Psoas muscle (tissue), 8 donors: ENCODE data around the gene ABCG1. TPM values are rescaled to one million over a fixed set of nuclear protein-coding genes. Genes with fewer than 3 reads are reported as not detected.

ENCODE experiments used
- ATAC-seq, 4 donors: fragments of 200-7000 bp; cut with Tn5 transposase; one replicate each; pipeline ENCODE4 v1.9.1; 2020; ENCODE audit warnings: moderate library complexity in 3 of 4, mild to moderate bottlenecking in 2 of 4
- DNase-seq, 2 donors: peaks; one replicate each; pipeline ENCODE4 v3.0.0-alpha.2; 2020
- H3K27ac ChIP-seq: fragments of 200-600 bp; one replicate; pipeline ENCODE4 v1.8.0; 2022
- H3K27me3 ChIP-seq, 3 donors: fragments of 200-600 bp in 1 of 3; one replicate each; pipeline versions ENCODE4 v1.6.1 to v1.8.0; 2013 to 2022; ENCODE audit warnings: low read length in 2 of 3, mild to moderate bottlenecking in 2 of 3, moderate library complexity in 1 of 3; ENCODE audit not compliant: insufficient read depth in 3 of 3
- H3K36me3 ChIP-seq, 2 donors: fragments of 200-600 bp in 1 of 2; one replicate each; pipeline versions ENCODE4 v1.6.1 to v1.8.0; 2013 to 2022; ENCODE audit warnings: low read depth in 1 of 2, mild to moderate bottlenecking in 1 of 2, moderate library complexity in 1 of 2; ENCODE audit not compliant: insufficient read depth in 1 of 2
- H3K4me1 ChIP-seq: fragments of 200-600 bp; one replicate; pipeline ENCODE4 v1.8.0; 2022
- H3K4me3 ChIP-seq: fragments of 200-600 bp; one replicate; pipeline ENCODE4 v1.8.0; 2022; ENCODE audit warnings: mild to moderate bottlenecking
- H3K9me3 ChIP-seq: fragments of 200-600 bp; one replicate; pipeline ENCODE4 v1.8.0; 2022
- WGBS, 3 donors: extraction: QIAGEN DNeasy Blood & Tissue Kit; methylation state at CpG; one replicate each; pipeline versions ENCODE4 v1.1.6 to v1.1.7; 2013; 5-methylcytosine and 5-hydroxymethylcytosine counted together
- intact Hi-C, 2 donors: fragments of 100-400 bp; cut with DNase I; formaldehyde crosslinking; loops; one replicate each; pipeline versions ENCODE4 v1.11.0 to v1.14.2; 2022
- polyA plus RNA-seq, 3 donors: library from polyadenylated mRNA; stranded (reverse); fragments of 200-250 nt; gene quantifications; one replicate each; pipeline ENCODE4 v1.2.3, GENCODE V29; 2013
- total RNA-seq, 4 donors: library from RNA; stranded (reverse); fragmentation: NEBNext Ultra II Directional in 2 of 4; extraction: Animal tissue kit (Norgen Biotek cat#: 25700) in 2 of 4; gene quantifications; one replicate each; pipeline versions ENCODE4 v1.2.1 to v1.2.4, GENCODE V29; 2021 to 2023
- TF ChIP-seq, protein P1 (sequence below): fragments of 200-600 bp; IDR thresholded peaks from one replicate; pipeline ENCODE4 v1.8.0; 2022; ENCODE audit warnings: antibody characterized with exemption
- donor health status: healthy with polysubstance abuse.
- donor health status: DM: no; HTN: no; CAD: no; lungs with moderate emphysema.
- donor health status: Bipolar disorder and iron deficiency.
- donor health status: healthy.
- donor health status: DM: yes; HTN: yes; CAD: no.
- donor health status: DM: no; HTN: no; CAD: no.
- donor health status: DM: no; HTN: no; CAD: no.
- donor health status: DM: yes; HTN: yes; CAD: no.

The ABCG1 gene
- total and polyA plus RNA-seq, 7 donors, result 2.9 to 35.8 (median 4.4) TPM

DNA sequence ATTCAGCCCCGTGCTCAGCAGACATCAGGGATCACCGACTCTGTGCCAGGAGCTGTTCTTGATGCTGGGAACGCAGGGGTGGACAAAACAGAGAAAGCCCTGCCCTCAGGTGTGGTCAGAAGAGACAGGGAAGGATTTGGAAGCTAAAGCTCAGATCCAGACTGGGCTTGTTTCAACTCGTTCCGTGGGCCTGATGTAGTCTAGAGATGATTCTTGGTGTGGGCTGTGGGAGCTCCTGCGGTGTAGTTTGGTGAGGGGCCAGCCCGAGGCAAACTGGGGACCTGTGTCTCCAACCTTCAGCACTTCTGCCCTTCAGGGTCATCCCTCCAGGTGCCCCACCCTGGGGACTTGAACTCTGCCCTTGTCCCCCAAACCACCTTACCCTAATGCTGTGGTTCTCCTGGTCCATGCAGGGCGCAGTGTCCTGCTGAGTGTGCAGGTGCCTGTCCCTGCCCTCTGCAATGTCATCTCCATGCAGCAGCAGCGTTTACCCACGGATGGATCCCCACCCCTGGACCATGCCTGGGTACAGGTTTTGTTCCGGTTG lies 17.3 kb upstream of the ABCG1 start:
- H3K27ac ChIP-seq, result no peak overlapping the region
- TF ChIP-seq, protein P1, sequence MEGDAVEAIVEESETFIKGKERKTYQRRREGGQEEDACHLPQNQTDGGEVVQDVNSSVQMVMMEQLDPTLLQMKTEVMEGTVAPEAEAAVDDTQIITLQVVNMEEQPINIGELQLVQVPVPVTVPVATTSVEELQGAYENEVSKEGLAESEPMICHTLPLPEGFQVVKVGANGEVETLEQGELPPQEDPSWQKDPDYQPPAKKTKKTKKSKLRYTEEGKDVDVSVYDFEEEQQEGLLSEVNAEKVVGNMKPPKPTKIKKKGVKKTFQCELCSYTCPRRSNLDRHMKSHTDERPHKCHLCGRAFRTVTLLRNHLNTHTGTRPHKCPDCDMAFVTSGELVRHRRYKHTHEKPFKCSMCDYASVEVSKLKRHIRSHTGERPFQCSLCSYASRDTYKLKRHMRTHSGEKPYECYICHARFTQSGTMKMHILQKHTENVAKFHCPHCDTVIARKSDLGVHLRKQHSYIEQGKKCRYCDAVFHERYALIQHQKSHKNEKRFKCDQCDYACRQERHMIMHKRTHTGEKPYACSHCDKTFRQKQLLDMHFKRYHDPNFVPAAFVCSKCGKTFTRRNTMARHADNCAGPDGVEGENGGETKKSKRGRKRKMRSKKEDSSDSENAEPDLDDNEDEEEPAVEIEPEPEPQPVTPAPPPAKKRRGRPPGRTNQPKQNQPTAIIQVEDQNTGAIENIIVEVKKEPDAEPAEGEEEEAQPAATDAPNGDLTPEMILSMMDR, result no peak

DNA sequence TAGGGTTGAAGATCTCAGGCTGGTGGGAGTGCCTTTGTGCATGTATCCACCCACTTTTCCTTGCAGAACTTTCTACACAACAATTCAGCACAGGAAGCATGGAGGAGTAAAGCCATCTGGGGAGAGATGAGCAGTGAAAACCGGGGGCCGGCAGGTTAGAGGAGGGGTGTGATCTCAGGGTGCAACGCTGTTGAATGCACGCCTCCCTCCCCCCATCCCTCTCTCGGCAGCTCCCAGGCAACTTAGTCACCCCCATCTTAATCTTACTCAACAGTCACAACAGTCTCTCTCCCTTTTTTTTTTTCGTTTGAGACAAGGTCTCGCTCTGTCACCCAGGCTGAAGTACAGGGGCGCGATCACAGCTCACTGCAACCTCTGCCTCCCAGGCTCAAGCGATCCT lies 16.6 kb upstream of the ABCG1 start:
- Histone ChIP-seq H3K4me3 (no peak overlapping the region), H3K27me3 (no peaks in the 10 kb centered on the region), H3K4me1 (no peaks in the 10 kb centered on the region), H3K36me3 (no peaks in the 10 kb centered on the region), H3K27ac (no peak overlapping the region), H3K9me3 (no peaks in the 10 kb centered on the region)
- 81 to 86% (median 84%) methylated on average over 10 of the region's 10 CpGs for WGBS, 3 donors
- DNase-seq (no peak), ATAC-seq (no peak)
- intact Hi-C loops, result no loop called here
- TF ChIP-seq, protein P1, result no peak

More for the DNA sequence above, 17.3 kb upstream of the ABCG1 start:
- ATAC-seq (no peak), DNase-seq (no peak)
- WGBS, 3 donors, result 82 to 84% (median 83%) methylated on average over 11 of the region's 11 CpGs
- Histone ChIP-seq H3K4me1 (no peaks in the 10 kb centered on the region), H3K9me3 (no peaks in the 10 kb centered on the region), H3K36me3 (no peaks in the 10 kb centered on the region), H3K4me3 (no peak overlapping the region), H3K27me3 (no peaks in the 10 kb centered on the region)
- intact Hi-C loops, result no loop called here

DNA sequence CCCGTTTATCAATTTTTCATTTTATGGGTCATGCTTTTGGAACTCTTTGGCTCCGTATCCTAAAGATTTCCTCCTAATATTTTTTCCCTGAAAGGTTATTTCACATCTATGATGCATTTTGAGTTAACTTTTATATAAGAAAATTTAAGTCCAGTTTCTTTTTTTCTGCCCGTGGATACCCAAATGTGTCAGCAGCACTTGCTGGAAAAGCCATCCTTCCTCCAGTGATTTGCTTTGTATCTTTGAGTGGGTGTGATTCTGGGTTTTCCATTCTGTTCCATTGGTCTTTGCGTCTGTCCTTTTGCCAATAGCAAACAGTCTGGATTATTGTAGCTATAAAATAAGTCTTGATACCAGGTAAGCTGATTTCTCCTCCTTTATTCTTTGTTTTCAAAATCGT lies 15.6 kb upstream of the ABCG1 start:
- ATAC-seq (no peak), DNase-seq (no peak)
- Histone ChIP-seq H3K9me3 (no peaks in the 10 kb centered on the region), H3K4me3 (no peak overlapping the region), H3K4me1 (no peaks in the 10 kb centered on the region), H3K27me3 (no peaks in the 10 kb centered on the region), H3K27ac (no peak overlapping the region), H3K36me3 (no peaks in the 10 kb centered on the region)
- 82 to 85% (median 83%) methylated on average over 5 of the region's 5 CpGs for WGBS, 3 donors
- TF ChIP-seq, protein P1, result no peak
- intact Hi-C loops, result no loop called here

DNA sequence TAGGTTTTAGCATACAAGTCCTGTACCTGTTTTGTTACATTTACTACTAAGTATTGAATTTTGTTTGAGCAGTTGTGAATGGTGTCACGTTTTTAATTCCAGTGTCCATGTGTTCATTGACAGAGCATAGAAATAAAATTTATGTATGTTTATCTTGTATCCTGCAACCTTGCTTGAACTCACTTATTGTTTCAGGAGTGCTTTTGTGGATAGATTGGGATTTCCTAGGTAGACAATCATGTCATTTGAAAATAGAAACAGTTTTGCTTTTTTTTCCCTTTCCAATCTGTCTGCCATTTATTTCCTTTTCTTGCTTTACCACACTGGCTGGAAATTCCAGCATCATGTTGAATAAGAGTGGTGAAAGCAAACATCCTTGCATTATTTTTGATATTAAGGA lies 15.0 kb upstream of the ABCG1 start:
- no peaks in the 10 kb centered on the region for H3K27me3 ChIP-seq
- H3K9me3 ChIP-seq, result no peaks in the 10 kb centered on the region
- TF ChIP-seq, protein P1, result no peak
- no peak for ATAC-seq
- no peaks in the 10 kb centered on the region for H3K4me1 ChIP-seq
- H3K4me3 ChIP-seq, result no peak overlapping the region
- WGBS, 3 donors, result 51 to 62% (median 51%) methylated on average over 1 of the region's 1 CpG
- intact Hi-C loops, result no loop called here
- DNase-seq, result no peak
- H3K27ac ChIP-seq, result no peak overlapping the region
- H3K36me3 ChIP-seq, result no peaks in the 10 kb centered on the region

DNA sequence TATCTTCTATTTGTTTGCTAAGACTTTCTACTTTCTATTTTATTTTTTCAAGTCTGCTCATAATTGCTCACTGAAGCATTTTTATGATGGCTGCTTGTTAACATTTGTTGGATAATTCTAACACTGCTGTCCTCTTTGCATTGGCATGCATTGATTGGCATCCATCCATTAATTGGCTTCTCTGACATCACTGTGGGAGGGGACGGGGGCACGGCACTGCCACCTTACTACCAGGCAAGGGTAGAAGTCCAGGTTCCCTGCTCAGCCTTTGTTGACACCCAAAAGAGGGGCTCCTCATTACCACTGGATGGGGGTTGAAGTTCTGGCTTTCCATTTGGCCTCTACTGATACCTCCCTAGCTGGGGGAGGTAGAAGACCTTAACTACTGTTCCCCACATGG lies 11.5 kb upstream of the ABCG1 start:
- TF ChIP-seq, protein P1, result no peak
- Histone ChIP-seq H3K9me3 (no peaks in the 10 kb centered on the region), H3K4me3 (no peak overlapping the region), H3K27ac (no peak overlapping the region), H3K36me3 (no peaks in the 10 kb centered on the region), H3K4me1 (no peaks in the 10 kb centered on the region), H3K27me3 (no peaks in the 10 kb centered on the region)
- intact Hi-C loops, result no loop called here
- ATAC-seq (no peak), DNase-seq (no peak)
- WGBS, 3 donors, result 66 to 76% (median 74%) methylated on average over 2 of the region's 2 CpGs
